Measurements from ENCODE around the gene CNTN4. TPM values are rescaled to one million over a fixed set of nuclear protein-coding genes. Genes with fewer than 3 reads are reported as not detected.

CNTN4 gene
- total RNA-seq, 1 donor from 2014 or later, result 37.5 TPM

GRCh38 chr3:2446146-2446545, 347.5 kb downstream of the CNTN4 start:
- intact Hi-C loops (cut with DNase I), result no loop called here
- Histone ChIP-seq H3K9me3 (no peaks in the 10 kb centered on the region), H3K36me3 (no peaks in the 10 kb centered on the region), H3K27me3 (no peaks in the 10 kb centered on the region), H3K27ac (no peak overlapping the region), H3K4me3 (no peak overlapping the region), H3K4me1 (no peaks in the 10 kb centered on the region)
- DNase-seq (ENCODE audit: low spot score in 2 of 2), result no peak
- TF ChIP-seq, protein P1, sequence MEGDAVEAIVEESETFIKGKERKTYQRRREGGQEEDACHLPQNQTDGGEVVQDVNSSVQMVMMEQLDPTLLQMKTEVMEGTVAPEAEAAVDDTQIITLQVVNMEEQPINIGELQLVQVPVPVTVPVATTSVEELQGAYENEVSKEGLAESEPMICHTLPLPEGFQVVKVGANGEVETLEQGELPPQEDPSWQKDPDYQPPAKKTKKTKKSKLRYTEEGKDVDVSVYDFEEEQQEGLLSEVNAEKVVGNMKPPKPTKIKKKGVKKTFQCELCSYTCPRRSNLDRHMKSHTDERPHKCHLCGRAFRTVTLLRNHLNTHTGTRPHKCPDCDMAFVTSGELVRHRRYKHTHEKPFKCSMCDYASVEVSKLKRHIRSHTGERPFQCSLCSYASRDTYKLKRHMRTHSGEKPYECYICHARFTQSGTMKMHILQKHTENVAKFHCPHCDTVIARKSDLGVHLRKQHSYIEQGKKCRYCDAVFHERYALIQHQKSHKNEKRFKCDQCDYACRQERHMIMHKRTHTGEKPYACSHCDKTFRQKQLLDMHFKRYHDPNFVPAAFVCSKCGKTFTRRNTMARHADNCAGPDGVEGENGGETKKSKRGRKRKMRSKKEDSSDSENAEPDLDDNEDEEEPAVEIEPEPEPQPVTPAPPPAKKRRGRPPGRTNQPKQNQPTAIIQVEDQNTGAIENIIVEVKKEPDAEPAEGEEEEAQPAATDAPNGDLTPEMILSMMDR (IDR thresholded peaks at IDR 0.05), result no peak

- H3K4me1 ChIP-seq, result no peaks in the 10 kb centered on the region
- DNase-seq (ENCODE audit: low spot score in 2 of 2), result no peak
- TF ChIP-seq, protein P1 (IDR thresholded peaks at IDR 0.05), result no peak
- intact Hi-C loops (cut with DNase I), result no loop called here
- no peak overlapping the region for H3K27ac ChIP-seq
- no peaks in the 10 kb centered on the region for H3K9me3 ChIP-seq
- no peaks in the 10 kb centered on the region for H3K36me3 ChIP-seq
- H3K4me3 ChIP-seq, result no peak overlapping the region
- no peaks in the 10 kb centered on the region for H3K27me3 ChIP-seq
Observed at GRCh38 chr3:2452249-2452648, 353.6 kb downstream of the CNTN4 start.

DNA sequence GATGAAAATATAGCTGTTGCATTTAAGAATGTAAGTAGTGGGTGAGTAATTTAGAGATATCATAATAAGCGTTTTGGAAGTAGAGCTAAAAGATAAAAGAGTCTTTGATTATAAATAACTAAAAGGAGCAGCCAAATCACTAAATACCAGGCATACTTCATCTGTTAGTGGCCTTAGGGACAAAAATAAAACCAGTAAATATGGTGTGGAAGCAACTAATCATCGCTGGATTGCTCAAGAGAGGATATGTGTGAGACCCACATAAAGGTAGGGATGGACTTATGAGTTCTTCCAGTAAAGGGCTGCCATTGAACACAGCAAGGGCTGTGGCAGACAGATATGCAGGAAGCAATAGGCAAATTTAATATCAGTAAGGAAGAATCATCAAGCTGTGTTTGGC, 356.2 kb downstream of the CNTN4 start:
- no peaks in the 10 kb centered on the region for H3K36me3 ChIP-seq

DNA sequence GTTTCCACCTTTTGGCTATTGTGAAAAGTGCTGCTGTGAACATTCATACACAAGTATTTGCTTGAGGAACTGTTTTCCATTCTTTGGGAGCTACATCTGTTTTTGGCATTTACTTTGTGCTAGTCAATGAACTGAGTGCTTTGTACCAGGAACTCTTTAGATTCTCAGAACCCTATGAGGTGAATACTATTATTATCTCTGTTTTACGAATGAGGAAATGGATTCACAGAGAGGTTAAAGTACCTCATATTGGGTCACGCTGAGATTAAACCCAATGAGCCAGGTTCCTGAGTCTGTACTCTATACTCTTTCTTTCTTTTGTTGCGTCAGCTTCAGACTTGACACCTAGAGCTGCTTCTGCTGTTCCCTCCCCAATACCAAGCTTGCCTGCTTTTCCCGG, 358.1 kb downstream of the CNTN4 start:
- no peaks in the 10 kb centered on the region for H3K4me1 ChIP-seq
- H3K27me3 ChIP-seq, result no peaks in the 10 kb centered on the region
- H3K4me3 ChIP-seq, result no peak overlapping the region
- H3K9me3 ChIP-seq, result no peaks in the 10 kb centered on the region
- H3K36me3 ChIP-seq, result no peaks in the 10 kb centered on the region
- no peak overlapping the region for H3K27ac ChIP-seq
- intact Hi-C loops (cut with DNase I), result no loop called here
- TF ChIP-seq, protein P1 (IDR thresholded peaks at IDR 0.05), result no peak
- no peak for DNase-seq (ENCODE audit: low spot score in 2 of 2)

More for the DNA sequence above, 356.2 kb downstream of the CNTN4 start:
- Histone ChIP-seq H3K4me1 (no peaks in the 10 kb centered on the region), H3K27ac (no peak overlapping the region), H3K27me3 (no peaks in the 10 kb centered on the region), H3K4me3 (no peak overlapping the region), H3K9me3 (no peaks in the 10 kb centered on the region)
- DNase-seq (ENCODE audit: low spot score in 2 of 2), result no peak
- TF ChIP-seq, protein P1 (IDR thresholded peaks at IDR 0.05), result no peak
- intact Hi-C loops (cut with DNase I), result no loop called here

GRCh38 chr3:2458816-2459215, 360.1 kb downstream of the CNTN4 start:
- no peaks in the 10 kb centered on the region for H3K36me3 ChIP-seq
- DNase-seq (ENCODE audit: low spot score in 2 of 2), result no peak
- H3K27ac ChIP-seq, result no peak overlapping the region
- H3K4me1 ChIP-seq, result no peaks in the 10 kb centered on the region
- TF ChIP-seq, protein P1 (IDR thresholded peaks at IDR 0.05), result no peak
- H3K9me3 ChIP-seq, result no peaks in the 10 kb centered on the region
- H3K27me3 ChIP-seq, result no peaks in the 10 kb centered on the region
- intact Hi-C loops (cut with DNase I), result no loop called here
- no peak overlapping the region for H3K4me3 ChIP-seq

- intact Hi-C loops (cut with DNase I), result no loop called here
- H3K4me1 ChIP-seq, result no peaks in the 10 kb centered on the region
- H3K27me3 ChIP-seq, result no peaks in the 10 kb centered on the region
- TF ChIP-seq, protein P1 (IDR thresholded peaks at IDR 0.05), result no peak
- H3K4me3 ChIP-seq, result no peak overlapping the region
- no peaks in the 10 kb centered on the region for H3K36me3 ChIP-seq
- DNase-seq (ENCODE audit: low spot score in 2 of 2), result no peak
- H3K27ac ChIP-seq, result no peak overlapping the region
- H3K9me3 ChIP-seq, result no peaks in the 10 kb centered on the region
Observed at GRCh38 chr3:2465842-2466241, 367.2 kb downstream of the CNTN4 start.
